Thyroid gland (tissue), 4 donors: ENCODE results near the gene SSTR5.

Experiments used
- CTCF ChIP-seq, 6 experiments: fragments of 200-600 bp in 3 of 6; fragments of 450-650 bp in 3 of 6; sonication (generic) in 3 of 6; IDR thresholded peaks; one replicate each; pipeline ENCODE4 v1.5.1; 2016 to 2019; ENCODE audit warnings: antibody characterized with exemption in 6 of 6, mild to moderate bottlenecking in 2 of 6, inconsistent platforms in 1 of 6, moderate library complexity in 1 of 6
- POLR2A ChIP-seq, 2 donors: fragments of 450-650 bp; IDR thresholded peaks; one replicate each; pipeline ENCODE4 v1.6.1; 2017; ENCODE audit warnings: antibody characterized with exemption in 2 of 2, mild to moderate bottlenecking in 2 of 2, moderate library complexity in 1 of 2

- TF ChIP-seq CTCF (IDR thresholded peaks at IDR 0.05) = no peak
- no peak for TF ChIP-seq POLR2A (IDR thresholded peaks at IDR 0.05)
Measured at GRCh38 chr16:1063728-1064127, 8.8 kb upstream of the SSTR5 start.
